ENCODE data around the gene GABARAP. TPM values are rescaled to one million over a fixed set of nuclear protein-coding genes. Genes with fewer than 3 reads are reported as not detected.

Gene GABARAP
- total and polyA plus RNA-seq, 2 experiments from 2014 or later, result 327 to 1,031 TPM

GRCh38 chr17:7218758-7219157 is 23.5 kb downstream of the GABARAP start:
- H3K9me3 ChIP-seq (ENCODE audit: low read depth), result no peaks in the 10 kb centered on the region
- TF ChIP-seq EZH2 (IDR thresholded peaks at IDR 0.05; ENCODE audit: borderline replicate concordance), result no peak
- no peak for TF ChIP-seq EZH2phosphoT487 (IDR thresholded peaks at IDR 0.05; ENCODE audit: low read depth, severe bottlenecking, unreplicated experiment)
- no peak for TF ChIP-seq CTCF (IDR thresholded peaks at IDR 0.05; ENCODE audit: poor library complexity)
- H3K4me2 ChIP-seq, result peak overlapping the region; percentile 80
- no peaks in the 10 kb centered on the region for H3K9me2 ChIP-seq (replicated peaks; ENCODE audit: insufficient read depth)
- H3K79me2 ChIP-seq, result peaks cover 39% of the 10 kb centered on the region
- peaks cover 39% of the 10 kb centered on the region for H3K4me1 ChIP-seq (ENCODE audit: insufficient read depth)
- no peaks in the 10 kb centered on the region for H4K20me1 ChIP-seq (ENCODE audit: insufficient read depth, poor library complexity, severe bottlenecking)
- H3K27me3 ChIP-seq, result no peaks in the 10 kb centered on the region
- WGBS (ENCODE audit: low lambda C conversion rate, missing lambda C conversion rate), result 39% methylated on average over 6 of the region's 6 CpGs
- H3K36me3 ChIP-seq (replicated peaks; ENCODE audit: insufficient read depth, low read depth), result no peaks in the 10 kb centered on the region
- H3K27ac ChIP-seq, result peak overlapping the region; percentile 99
- no peak overlapping the region for H2AFZ ChIP-seq
- no peak for DNase-seq (ENCODE audit: low spot score)
- H3K4me3 ChIP-seq, result no peak overlapping the region

GRCh38 chr17:7218166-7218565 is 24.1 kb downstream of the GABARAP start:
- Histone ChIP-seq H2AFZ (peak overlapping the region; percentile 51), H3K36me3 (replicated peaks; ENCODE audit: insufficient read depth, low read depth) (no peaks in the 10 kb centered on the region), H3K9me3 (ENCODE audit: low read depth) (no peaks in the 10 kb centered on the region), H3K79me2 (peaks cover 45% of the 10 kb centered on the region), H3K4me2 (peak overlapping the region; percentile 80), H3K27me3 (no peaks in the 10 kb centered on the region), H3K27ac (peak overlapping the region; percentile 99), H3K9me2 (replicated peaks; ENCODE audit: insufficient read depth) (no peaks in the 10 kb centered on the region), H3K4me1 (ENCODE audit: insufficient read depth) (peaks cover 42% of the 10 kb centered on the region), H3K4me3 (peak overlapping the region; percentile 61), H4K20me1 (ENCODE audit: insufficient read depth, poor library complexity, severe bottlenecking) (no peaks in the 10 kb centered on the region)
- WGBS (ENCODE audit: low lambda C conversion rate, missing lambda C conversion rate), result 64% methylated on average over 6 of the region's 6 CpGs
- DNase-seq (ENCODE audit: low spot score), result no peak
- TF ChIP-seq EZH2 (IDR thresholded peaks at IDR 0.05; ENCODE audit: borderline replicate concordance) (no peak), CTCF (IDR thresholded peaks at IDR 0.05; ENCODE audit: poor library complexity) (no peak), EZH2phosphoT487 (IDR thresholded peaks at IDR 0.05; ENCODE audit: low read depth, severe bottlenecking, unreplicated experiment) (no peak)

GRCh38 chr17:7217113-7217987 is 24.9 kb downstream of the GABARAP start:
- H3K4me3 ChIP-seq, result peak overlapping the region; percentile 61
- peak overlapping the region; percentile 51 for H2AFZ ChIP-seq
- 3% methylated on average over 21 of the region's 32 CpGs for WGBS (ENCODE audit: low lambda C conversion rate, missing lambda C conversion rate)
- H3K4me1 ChIP-seq (ENCODE audit: insufficient read depth), result peaks cover 42% of the 10 kb centered on the region
- TF ChIP-seq EZH2phosphoT487 (IDR thresholded peaks at IDR 0.05; ENCODE audit: low read depth, severe bottlenecking, unreplicated experiment) (no peak), CTCF (IDR thresholded peaks at IDR 0.05; ENCODE audit: poor library complexity) (no peak), EZH2 (IDR thresholded peaks at IDR 0.05; ENCODE audit: borderline replicate concordance) (no peak)
- peak overlapping the region; percentile 80 for H3K4me2 ChIP-seq
- H4K20me1 ChIP-seq (ENCODE audit: insufficient read depth, poor library complexity, severe bottlenecking), result peaks cover 4% of the 10 kb centered on the region
- H3K9me3 ChIP-seq (ENCODE audit: low read depth), result no peaks in the 10 kb centered on the region
- H3K27ac ChIP-seq, result peak overlapping the region; percentile 99
- DNase-seq (ENCODE audit: low spot score), result peak; percentile 86
- H3K27me3 ChIP-seq, result no peaks in the 10 kb centered on the region
- H3K79me2 ChIP-seq, result peaks cover 53% of the 10 kb centered on the region
- no peaks in the 10 kb centered on the region for H3K9me2 ChIP-seq (replicated peaks; ENCODE audit: insufficient read depth)
- no peaks in the 10 kb centered on the region for H3K36me3 ChIP-seq (replicated peaks; ENCODE audit: insufficient read depth, low read depth)

Measured in hepatocyte (in vitro differentiated cells).